ENCODE results near the gene NDRG4.

NDRG4 gene

GRCh38 chr16:58495521-58496331 is 4.2 kb upstream of the NDRG4 start:
- no peak for DNase-seq (ENCODE audit: low read depth in 2 of 2)

GRCh38 chr16:58497468-58497867 is 2.5 kb upstream of the NDRG4 start:
- DNase-seq (ENCODE audit: low read depth in 2 of 2): no peak

- DNase-seq (ENCODE audit: low read depth in 2 of 2): no peak
Measured at GRCh38 chr16:58497935-58498334, 2.0 kb upstream of the NDRG4 start.

- DNase-seq (ENCODE audit: low read depth in 2 of 2): no peak
Measured at GRCh38 chr16:58498341-58499091, 1.4 kb upstream of the NDRG4 start.

- no peak for DNase-seq (ENCODE audit: low read depth in 2 of 2)
Measured at GRCh38 chr16:58499092-58499511, 841 bp upstream of the NDRG4 start.

- no peak for DNase-seq (ENCODE audit: low read depth in 2 of 2)
Measured at GRCh38 chr16:58500430-58501241, 693 bp downstream of the NDRG4 start.

- no peak for DNase-seq (ENCODE audit: low read depth in 2 of 2)
Measured at GRCh38 chr16:58501242-58502131, 1.5 kb downstream of the NDRG4 start.

- no peak for DNase-seq (ENCODE audit: low read depth in 2 of 2)
Measured at GRCh38 chr16:58502217-58502921, 2.4 kb downstream of the NDRG4 start.

GRCh38 chr16:58503166-58503862 is 3.4 kb downstream of the NDRG4 start:
- DNase-seq (ENCODE audit: low read depth in 2 of 2): no peak

- DNase-seq (ENCODE audit: low read depth in 2 of 2): no peak
Measured at GRCh38 chr16:58503863-58504688, 4.1 kb downstream of the NDRG4 start.

GRCh38 chr16:58506241-58507194 is 6.6 kb downstream of the NDRG4 start:
- no peak for DNase-seq (ENCODE audit: low read depth in 2 of 2)

- DNase-seq (ENCODE audit: low read depth in 2 of 2): no peak
Measured at GRCh38 chr16:58507195-58507962, 7.4 kb downstream of the NDRG4 start.

GRCh38 chr16:58507963-58508670 is 8.2 kb downstream of the NDRG4 start:
- no peak for DNase-seq (ENCODE audit: low read depth in 2 of 2)

- no peak for DNase-seq (ENCODE audit: low read depth in 2 of 2)
Measured at GRCh38 chr16:58508671-58509251, 8.8 kb downstream of the NDRG4 start.

GRCh38 chr16:58509256-58510096 is 9.5 kb downstream of the NDRG4 start:
- no peak for DNase-seq (ENCODE audit: low read depth in 2 of 2)
